ENCODE results near the gene SPIC. TPM values are rescaled to one million over a fixed set of nuclear protein-coding genes. Genes with fewer than 3 reads are reported as not detected.

The SPIC gene
- total RNA-seq, 2 donors from 2014 or later = not detected

GRCh38 chr12:101498252-101498651 is 23.1 kb downstream of the SPIC start:
- H3K36me3 ChIP-seq (replicated peaks in 1 of 2; ENCODE audit: insufficient read depth in 1 of 2, low read depth in 2 of 2) = no peaks in the 10 kb centered on the region
- ATAC-seq = no peak
- peaks cover 21% of the 10 kb centered on the region for H3K4me1 ChIP-seq
- H3K27ac ChIP-seq = no peak overlapping the region
- no peak for DNase-seq
- TF ChIP-seq POLR2A (IDR thresholded peaks at IDR 0.05) (no peak), CTCF (IDR thresholded peaks at IDR 0.05) (no peak)
- H3K9me3 ChIP-seq = no peaks in the 10 kb centered on the region
- no peaks in the 10 kb centered on the region for H3K27me3 ChIP-seq
- H3K4me3 ChIP-seq = no peak overlapping the region
- WGBS, 2 donors = 50 to 56% methylated on average over 3 of the region's 3 CpGs
- intact Hi-C loops (cut with DNase I) = no loop called here

- WGBS, 2 donors = 20 to 23% methylated on average over 4 of the region's 4 CpGs
- Histone ChIP-seq H3K27ac (no peak overlapping the region), H3K9me3 (no peaks in the 10 kb centered on the region), H3K4me1 (peaks cover 21% of the 10 kb centered on the region), H3K4me3 (no peak overlapping the region), H3K27me3 (no peaks in the 10 kb centered on the region), H3K36me3 (replicated peaks in 1 of 2; ENCODE audit: insufficient read depth in 1 of 2, low read depth in 2 of 2) (no peaks in the 10 kb centered on the region)
- ATAC-seq (peak; percentile 72), DNase-seq (peak in 2 of 4 donors; percentile 15 to 36)
- no peak for TF ChIP-seq CTCF (IDR thresholded peaks at IDR 0.05)
- no peak for TF ChIP-seq POLR2A (IDR thresholded peaks at IDR 0.05)
- intact Hi-C loops (cut with DNase I) = no loop called here
Observed at GRCh38 chr12:101501410-101501995, 26.4 kb downstream of the SPIC start.

DNA sequence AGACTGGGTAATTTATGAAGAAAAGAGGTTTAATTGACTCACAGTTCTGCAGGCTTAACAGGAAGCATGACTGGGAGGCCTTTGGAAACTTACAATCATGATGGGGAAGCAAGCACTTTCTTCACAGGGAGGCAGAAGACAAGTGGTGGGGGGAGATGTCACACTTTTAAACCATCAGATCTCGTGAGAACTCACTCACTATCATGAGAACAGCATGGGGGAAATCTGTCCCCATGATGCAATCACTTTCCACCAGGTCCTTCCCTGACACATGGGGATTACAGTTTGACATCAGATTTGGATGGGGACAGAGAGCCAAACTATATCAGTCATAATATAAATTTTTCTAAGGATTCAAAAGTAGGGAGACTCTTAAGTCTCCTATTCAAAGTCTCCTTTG is 46.0 kb downstream of the SPIC start:
- no peak for ATAC-seq
- Histone ChIP-seq H3K27me3 (no peaks in the 10 kb centered on the region), H3K4me3 (no peak overlapping the region), H3K36me3 (replicated peaks in 1 of 2; ENCODE audit: insufficient read depth in 1 of 2, low read depth in 2 of 2) (no peaks in the 10 kb centered on the region), H3K9me3 (no peaks in the 10 kb centered on the region), H3K27ac (no peak overlapping the region), H3K4me1 (no peaks in the 10 kb centered on the region)
- TF ChIP-seq POLR2A (IDR thresholded peaks at IDR 0.05) (no peak), CTCF (IDR thresholded peaks at IDR 0.05) (no peak)
- 41 to 44% methylated on average over 1 of the region's 1 CpG for WGBS, 2 donors
- intact Hi-C loops (cut with DNase I) = no loop called here
- DNase-seq = no peak

GRCh38 chr12:101527682-101528081 is 52.5 kb downstream of the SPIC start:
- 87 to 89% methylated on average over 7 to 10 of the region's 10 CpGs for WGBS, 2 donors
- H3K27me3 ChIP-seq = no peaks in the 10 kb centered on the region
- H3K4me1 ChIP-seq = no peaks in the 10 kb centered on the region
- no peaks in the 10 kb centered on the region for H3K36me3 ChIP-seq (replicated peaks in 1 of 2; ENCODE audit: insufficient read depth in 1 of 2, low read depth in 2 of 2)
- DNase-seq (no peak), ATAC-seq (no peak)
- no peak for TF ChIP-seq POLR2A (IDR thresholded peaks at IDR 0.05)
- no peak for TF ChIP-seq CTCF (IDR thresholded peaks at IDR 0.05)
- no peaks in the 10 kb centered on the region for H3K9me3 ChIP-seq
- H3K27ac ChIP-seq = no peak overlapping the region
- no peak overlapping the region for H3K4me3 ChIP-seq
- intact Hi-C loops (cut with DNase I) = no loop called here

DNA sequence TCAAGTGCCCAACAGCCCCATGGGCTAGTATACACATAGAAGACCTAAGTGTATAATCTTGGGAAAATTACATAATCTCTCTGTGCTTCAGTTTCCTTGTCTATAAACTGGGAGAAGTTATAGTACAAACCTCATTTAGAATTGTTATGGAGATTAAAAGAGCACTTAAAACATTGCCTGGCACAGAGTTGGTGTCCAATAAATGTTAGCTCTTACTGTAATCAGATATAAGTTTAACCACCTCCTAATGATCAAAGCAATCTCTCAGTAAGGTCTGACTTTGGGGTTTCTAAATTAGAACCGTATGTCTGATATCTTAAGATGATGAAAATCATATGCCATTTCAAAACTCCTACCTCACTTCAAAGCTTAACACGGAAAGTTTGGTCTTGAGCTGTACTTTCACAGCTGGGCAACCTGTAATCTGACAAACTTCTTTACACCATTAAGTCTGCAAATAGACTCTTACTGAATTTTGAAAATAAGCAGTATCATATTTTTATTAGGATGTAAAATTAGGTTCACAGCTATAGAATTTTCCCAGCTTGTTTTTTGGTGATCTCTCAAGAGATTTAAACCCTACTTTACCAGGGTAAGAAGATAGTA is 61.0 kb downstream of the SPIC start:
- Histone ChIP-seq H3K4me1 (no peaks in the 10 kb centered on the region), H3K9me3 (no peaks in the 10 kb centered on the region), H3K4me3 (no peak overlapping the region), H3K36me3 (replicated peaks in 1 of 2; ENCODE audit: insufficient read depth in 1 of 2, low read depth in 2 of 2) (no peaks in the 10 kb centered on the region), H3K27me3 (no peaks in the 10 kb centered on the region), H3K27ac (no peak overlapping the region)
- no peak for ATAC-seq
- no peak for DNase-seq
- 54 to 67% methylated on average over 2 of the region's 2 CpGs for WGBS, 2 donors
- TF ChIP-seq POLR2A (IDR thresholded peaks at IDR 0.05) (no peak), CTCF (IDR thresholded peaks at IDR 0.05) (no peak)
- intact Hi-C loops (cut with DNase I) = no loop called here

Measured in body of pancreas (tissue), 4 donors.